BLaER1 treated with 17β-estradiol and CSF1 and Interleukin-3, amounts not matched to agents 10 nM and 100 nM (cell line): ENCODE data around the gene KDM6A.
A peak's percentile ranks its signal among the peaks of the same experiment; 100 is the strongest.
"Not testable (repeated sequence)": the region's sequence is repeated elsewhere in the genome, so short reads cannot be mapped to it uniquely, and the experiment has no call there.

Experiments
- H3K27ac ChIP-seq, 11 experiments: shearing (Covaris generic); formaldehyde crosslinking; 2 replicates each; pipeline ENCODE4 v1.8.1; 2022
- H3K27me3 ChIP-seq, 11 experiments: shearing (Covaris generic); formaldehyde crosslinking; 2 replicates each; pipeline ENCODE4 v1.8.1; 2022
- H3K36me3 ChIP-seq, 11 experiments: shearing (Covaris generic); formaldehyde crosslinking; 2 replicates each; pipeline ENCODE4 v1.8.1; 2022
- H3K4me1 ChIP-seq, 10 experiments: shearing (Covaris generic); formaldehyde crosslinking; 2 replicates each; pipeline ENCODE4 v1.8.1; 2022
- H3K4me2 ChIP-seq, 11 experiments: shearing (Covaris generic); formaldehyde crosslinking; 2 replicates each; pipeline ENCODE4 v1.8.1; 2022
- H3K4me3 ChIP-seq, 10 experiments: shearing (Covaris generic); formaldehyde crosslinking; 2 replicates each; pipeline ENCODE4 v1.8.1; 2022
- H3K9ac ChIP-seq, 11 experiments: shearing (Covaris generic); formaldehyde crosslinking; 2 replicates each; pipeline ENCODE4 v1.8.1; 2022
- H3K9me3 ChIP-seq, 11 experiments: shearing (Covaris generic); formaldehyde crosslinking; replicated peaks in 1 of 11; 2 replicates each; pipeline ENCODE4 v1.8.1; 2022
- H4K20me1 ChIP-seq, 11 experiments: shearing (Covaris generic); formaldehyde crosslinking; 2 replicates each; pipeline ENCODE4 v1.8.1; 2022
- Cebpa-rat ChIP-seq, 11 experiments: shearing (Covaris generic); IDR thresholded peaks; 2 replicates each; pipeline ENCODE4 v1.8.1; 2022

KDM6A gene

GRCh38 chrX:44980883-44981282, 107.9 kb downstream of the KDM6A start:
- H3K9me3 ChIP-seq: peaks cover 36 to 83% (median 80%) of the 10 kb centered on the region in 11 experiments
- peaks cover 0 to 7% (median 0%) of the 10 kb centered on the region in 10 experiments; a peak in 1 of 20 replicates for H3K4me1 ChIP-seq
- TF ChIP-seq Cebpa-rat (IDR thresholded peaks at IDR 0.05): no peak
- peaks cover 0 to 55% (median 15%) of the 10 kb centered on the region in 11 experiments; a peak in 11 of 22 replicates for H4K20me1 ChIP-seq
- H3K27ac ChIP-seq: no peak overlapping the region
- H3K36me3 ChIP-seq: peaks cover 29 to 70% (median 64%) of the 10 kb centered on the region in 11 experiments
- no peak overlapping the region for H3K4me2 ChIP-seq
- no peaks in the 10 kb centered on the region for H3K27me3 ChIP-seq
- H3K9ac ChIP-seq: no peak overlapping the region
- no peak overlapping the region for H3K4me3 ChIP-seq

GRCh38 chrX:44989995-44990770, 117.2 kb downstream of the KDM6A start:
- Histone ChIP-seq H3K4me1 (peaks cover 0 to 4% (median 0%) of the 10 kb centered on the region in 10 experiments; a peak in 2 of 20 replicates), H3K9ac (no peak overlapping the region), H3K4me2 (no peak overlapping the region), H3K27ac (no peak overlapping the region), H4K20me1 (peaks cover 0 to 49% (median 23%) of the 10 kb centered on the region in 11 experiments; a peak in 11 of 22 replicates), H3K4me3 (no peak overlapping the region), H3K27me3 (no peaks in the 10 kb centered on the region), H3K36me3 (peaks cover 30 to 69% (median 55%) of the 10 kb centered on the region in 11 experiments), H3K9me3 (peaks cover 34 to 62% (median 55%) of the 10 kb centered on the region in 11 experiments)
- TF ChIP-seq Cebpa-rat (IDR thresholded peaks at IDR 0.05): no peak

GRCh38 chrX:44992775-44993174, 119.8 kb downstream of the KDM6A start:
- H4K20me1 ChIP-seq: peaks cover 16 to 75% (median 43%) of the 10 kb centered on the region in 11 experiments; a peak in 16 of 22 replicates
- no peak overlapping the region for H3K27ac ChIP-seq

GRCh38 chrX:44996277-44996676, 123.3 kb downstream of the KDM6A start:
- H3K9me3 ChIP-seq: peaks cover 0 to 47% (median 17%) of the 10 kb centered on the region in 11 experiments; a peak in 12 of 22 replicates
- H3K36me3 ChIP-seq: peaks cover 7 to 92% (median 64%) of the 10 kb centered on the region in 11 experiments; a peak in 21 of 22 replicates
- H3K4me2 ChIP-seq: peak overlapping the region in 2 of 11 experiments; percentile 59 to 80; a peak in 3 of 22 replicates
- no peak overlapping the region for H3K9ac ChIP-seq
- TF ChIP-seq Cebpa-rat (IDR thresholded peaks at IDR 0.05): no peak
- peaks cover 0 to 52% (median 13%) of the 10 kb centered on the region in 10 experiments; a peak in 14 of 20 replicates for H3K4me1 ChIP-seq
- H3K4me3 ChIP-seq: no peak overlapping the region
- peaks cover 17 to 90% (median 62%) of the 10 kb centered on the region in 11 experiments; a peak in 18 of 22 replicates for H4K20me1 ChIP-seq
- no peak overlapping the region for H3K27ac ChIP-seq
- no peaks in the 10 kb centered on the region for H3K27me3 ChIP-seq

More at GRCh38 chrX:44992775-44993174, 119.8 kb downstream of the KDM6A start:
- TF ChIP-seq Cebpa-rat (IDR thresholded peaks at IDR 0.05): no peak
- H3K4me3 ChIP-seq: no peak overlapping the region
- H3K27me3 ChIP-seq: no peaks in the 10 kb centered on the region
- peaks cover 0 to 30% (median 10%) of the 10 kb centered on the region in 10 experiments; a peak in 12 of 20 replicates for H3K4me1 ChIP-seq
- H3K9me3 ChIP-seq: peaks cover 17 to 53% (median 37%) of the 10 kb centered on the region in 11 experiments
- peaks cover 30 to 90% (median 70%) of the 10 kb centered on the region in 11 experiments for H3K36me3 ChIP-seq
- H3K4me2 ChIP-seq: no peak overlapping the region
- no peak overlapping the region for H3K9ac ChIP-seq

GRCh38 chrX:44997282-44997812, 124.4 kb downstream of the KDM6A start:
- H3K9ac ChIP-seq: peak overlapping the region in 3 of 11 experiments; percentile 13 to 58 (median 57); a peak in 4 of 22 replicates
- H3K4me2 ChIP-seq: peak overlapping the region in 5 of 11 experiments; percentile 44 to 86 (median 73); a peak in 10 of 22 replicates
- H3K27me3 ChIP-seq: no peaks in the 10 kb centered on the region
- H3K9me3 ChIP-seq: peaks cover 0 to 51% (median 14%) of the 10 kb centered on the region in 11 experiments; a peak in 12 of 22 replicates
- H3K4me1 ChIP-seq: peaks cover 0 to 63% (median 18%) of the 10 kb centered on the region in 10 experiments; a peak in 15 of 20 replicates
- peak overlapping the region in 3 of 11 experiments; percentile 18 to 60 (median 41); a peak in 6 of 22 replicates for H3K27ac ChIP-seq
- H3K4me3 ChIP-seq: peak overlapping the region in 2 of 10 experiments; percentile 36 to 43; a peak in 4 of 20 replicates
- H3K36me3 ChIP-seq: peaks cover 7 to 82% (median 56%) of the 10 kb centered on the region in 11 experiments; a peak in 21 of 22 replicates
- peaks cover 24 to 94% (median 62%) of the 10 kb centered on the region in 11 experiments; a peak in 18 of 22 replicates for H4K20me1 ChIP-seq
- TF ChIP-seq Cebpa-rat (IDR thresholded peaks at IDR 0.05): no peak

- peak overlapping the region in 3 of 11 experiments; percentile 13 to 58 (median 57); a peak in 4 of 22 replicates for H3K9ac ChIP-seq
- peaks cover 0 to 45% (median 12%) of the 10 kb centered on the region in 11 experiments; a peak in 14 of 22 replicates for H3K9me3 ChIP-seq
- H3K4me3 ChIP-seq: peak overlapping the region in 2 of 10 experiments; percentile 36 to 43; a peak in 4 of 20 replicates
- H3K4me2 ChIP-seq: peak overlapping the region in 4 of 11 experiments; percentile 44 to 86 (median 76); a peak in 9 of 22 replicates
- H3K27me3 ChIP-seq: no peaks in the 10 kb centered on the region
- TF ChIP-seq Cebpa-rat (IDR thresholded peaks at IDR 0.05): no peak
- H3K36me3 ChIP-seq: peaks cover 7 to 76% (median 51%) of the 10 kb centered on the region in 11 experiments; a peak in 21 of 22 replicates
- H3K27ac ChIP-seq: peak overlapping the region in 3 of 11 experiments; percentile 18 to 60 (median 41); a peak in 6 of 22 replicates
- peaks cover 24 to 88% (median 62%) of the 10 kb centered on the region in 11 experiments; a peak in 18 of 22 replicates for H4K20me1 ChIP-seq
- H3K4me1 ChIP-seq: peaks cover 0 to 66% (median 18%) of the 10 kb centered on the region in 10 experiments; a peak in 15 of 20 replicates
These were observed 124.9 kb downstream of the KDM6A start for GRCh38 chrX:44997888-44998287.

GRCh38 chrX:44999237-44999636, 126.2 kb downstream of the KDM6A start:
- peaks cover 24 to 81% (median 62%) of the 10 kb centered on the region in 11 experiments; a peak in 18 of 22 replicates for H4K20me1 ChIP-seq
- peaks cover 0 to 76% (median 45%) of the 10 kb centered on the region in 11 experiments; a peak in 21 of 22 replicates for H3K36me3 ChIP-seq
- peak overlapping the region in 2 of 11 experiments; percentile 80 to 86; a peak in 2 of 22 replicates for H3K4me2 ChIP-seq
- H3K9ac ChIP-seq, H3K27ac ChIP-seq, H3K27me3 ChIP-seq, H3K4me3 ChIP-seq: not testable (repeated sequence)
- H3K4me1 ChIP-seq: peaks cover 0 to 71% (median 18%) of the 10 kb centered on the region in 10 experiments; a peak in 15 of 20 replicates
- peaks cover 3 to 52% (median 17%) of the 10 kb centered on the region in 11 experiments; a peak in 20 of 22 replicates for H3K9me3 ChIP-seq

GRCh38 chrX:44999872-45000271, 126.9 kb downstream of the KDM6A start:
- peaks cover 0 to 70% (median 18%) of the 10 kb centered on the region in 10 experiments; a peak in 15 of 20 replicates for H3K4me1 ChIP-seq
- not testable (repeated sequence) for H3K27ac ChIP-seq

More at GRCh38 chrX:44999872-45000271, 126.9 kb downstream of the KDM6A start:
- H3K27me3 ChIP-seq, H3K4me3 ChIP-seq, H3K4me2 ChIP-seq, H3K9ac ChIP-seq: not testable (repeated sequence)
- H4K20me1 ChIP-seq: peaks cover 24 to 75% (median 59%) of the 10 kb centered on the region in 11 experiments; a peak in 18 of 22 replicates
- H3K36me3 ChIP-seq: peaks cover 6 to 76% (median 51%) of the 10 kb centered on the region in 11 experiments
- H3K9me3 ChIP-seq: peaks cover 9 to 53% (median 19%) of the 10 kb centered on the region in 11 experiments
